ENCODE results near the gene PROK1.

PROK1 gene

DNA sequence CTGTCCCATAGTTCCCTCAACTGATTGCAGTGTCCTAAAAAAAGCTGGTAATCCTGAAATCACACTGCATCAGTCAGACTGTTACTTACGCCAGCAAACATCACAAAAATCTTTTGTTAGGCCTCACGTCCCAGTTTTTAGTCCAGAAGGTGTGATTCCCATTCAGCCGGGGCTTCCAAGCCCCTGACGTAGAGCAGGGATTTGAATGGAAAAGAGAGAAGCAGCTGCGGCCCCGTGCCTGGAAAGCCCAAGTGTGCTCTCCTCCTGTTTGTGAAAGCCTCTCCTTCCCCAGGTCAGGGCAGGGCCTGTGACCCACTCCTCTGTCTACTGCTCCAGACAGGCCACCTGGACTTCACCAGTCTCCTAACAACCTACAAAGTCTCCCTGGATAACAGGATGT is 47.3 kb downstream of the PROK1 start:
- DNase-seq (ENCODE audit: low read depth), result no peak
- no peak for TF ChIP-seq CTCF (conservative IDR thresholded peaks at IDR 0.05; ENCODE audit: control insufficient read depth, insufficient read depth, low read depth, low read length)
- H3K4me3 ChIP-seq (ENCODE audit: control insufficient read depth, low read depth, low read length), result no peak overlapping the region

DNA sequence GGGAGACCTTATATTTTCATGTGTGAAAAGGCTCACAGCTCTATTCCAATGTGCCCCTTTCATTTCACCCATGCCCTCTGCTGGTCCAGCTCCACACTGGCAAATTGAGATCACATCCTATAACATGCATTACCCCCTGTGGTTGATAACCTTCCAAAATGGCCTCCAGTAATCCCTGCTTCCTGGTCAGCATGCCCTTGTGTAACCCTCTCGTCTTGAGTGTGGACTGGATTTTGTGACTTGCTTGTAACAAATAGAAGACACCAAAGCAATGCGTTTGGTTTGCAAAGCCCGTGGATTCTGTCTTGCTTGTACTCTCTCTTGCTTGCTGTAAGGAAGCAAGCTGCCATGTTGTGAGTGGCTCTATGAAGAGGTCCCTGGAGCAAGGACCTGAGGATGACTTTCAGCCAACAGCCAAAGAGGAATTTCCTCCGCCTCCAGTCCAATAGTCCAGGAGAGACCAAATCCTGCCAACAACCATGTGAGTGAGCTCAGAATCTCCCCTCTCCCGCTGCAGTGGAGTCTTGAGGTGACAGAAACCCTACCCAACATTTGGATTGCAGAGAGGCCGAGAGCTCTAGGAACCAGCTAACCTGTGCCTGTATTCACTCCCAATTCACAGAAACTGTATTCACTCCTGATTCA is 50.7 kb downstream of the PROK1 start:
- no peak for DNase-seq (ENCODE audit: low read depth)
- TF ChIP-seq CTCF (conservative IDR thresholded peaks at IDR 0.05; ENCODE audit: control insufficient read depth, insufficient read depth, low read depth, low read length), result no peak
- H3K4me3 ChIP-seq (ENCODE audit: control insufficient read depth, low read depth, low read length), result no peak overlapping the region

- DNase-seq (ENCODE audit: low read depth), result no peak
These were observed 51.6 kb downstream of the PROK1 start for GRCh38 chr1:110502402-110503151.

DNA sequence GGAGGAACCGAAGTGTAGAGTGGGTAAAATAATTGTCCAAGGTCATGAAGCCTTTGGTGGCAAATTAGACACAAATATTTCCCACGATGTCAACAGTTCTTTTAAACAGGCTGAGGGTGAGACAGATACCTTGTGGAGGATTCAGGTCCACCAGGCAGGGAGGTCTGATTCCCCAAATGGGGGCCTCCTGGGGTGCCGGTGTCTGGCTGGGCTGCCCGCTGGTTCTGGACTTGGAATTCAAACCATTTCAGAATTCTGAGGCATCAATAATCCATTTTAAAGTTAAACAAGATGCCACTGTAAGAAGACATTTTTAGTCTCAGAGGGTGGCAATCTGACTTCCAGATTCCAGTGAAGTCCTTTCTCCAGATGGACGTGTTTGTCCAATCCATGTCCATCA is 52.5 kb downstream of the PROK1 start:
- DNase-seq (ENCODE audit: low read depth), result no peak

More at GRCh38 chr1:110502402-110503151, 51.6 kb downstream of the PROK1 start:
- H3K4me3 ChIP-seq (ENCODE audit: control insufficient read depth, low read depth, low read length), result no peak overlapping the region
- TF ChIP-seq CTCF (conservative IDR thresholded peaks at IDR 0.05; ENCODE audit: control insufficient read depth, insufficient read depth, low read depth, low read length), result no peak

DNA sequence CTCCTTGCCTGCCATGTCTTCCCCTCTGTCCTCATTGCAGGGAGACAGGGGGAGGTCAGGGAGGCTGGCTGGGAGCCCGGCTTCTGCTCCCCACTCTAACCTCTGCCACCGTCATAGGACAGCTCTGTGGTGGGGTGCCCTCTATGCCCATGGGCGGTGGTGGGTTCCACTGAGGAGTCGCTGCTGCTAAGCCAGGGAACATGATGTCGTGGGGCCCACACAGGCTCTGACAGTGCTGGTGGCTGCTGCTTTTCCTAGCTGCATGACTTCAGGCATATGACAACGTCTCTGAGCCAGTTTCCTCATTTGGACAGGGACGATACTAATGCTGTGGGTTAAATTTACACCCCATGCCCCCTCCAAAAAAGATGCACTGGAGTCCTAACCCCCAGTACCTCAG is 53.3 kb downstream of the PROK1 start:
- no peak for DNase-seq (ENCODE audit: low read depth)
- H3K4me3 ChIP-seq (ENCODE audit: control insufficient read depth, low read depth, low read length), result no peak overlapping the region
- TF ChIP-seq CTCF (conservative IDR thresholded peaks at IDR 0.05; ENCODE audit: control insufficient read depth, insufficient read depth, low read depth, low read length), result no peak

More for the DNA sequence above, 52.5 kb downstream of the PROK1 start:
- no peak overlapping the region for H3K4me3 ChIP-seq (ENCODE audit: control insufficient read depth, low read depth, low read length)
- no peak for TF ChIP-seq CTCF (conservative IDR thresholded peaks at IDR 0.05; ENCODE audit: control insufficient read depth, insufficient read depth, low read depth, low read length)

GRCh38 chr1:110505596-110505995 is 54.6 kb downstream of the PROK1 start:
- H3K4me3 ChIP-seq (ENCODE audit: control insufficient read depth, low read depth, low read length), result no peak overlapping the region
- TF ChIP-seq CTCF (conservative IDR thresholded peaks at IDR 0.05; ENCODE audit: control insufficient read depth, insufficient read depth, low read depth, low read length), result no peak

More at GRCh38 chr1:110505596-110505995, 54.6 kb downstream of the PROK1 start:
- no peak for DNase-seq (ENCODE audit: low read depth)

Data from fibroblast of mammary gland (primary cell).